GM10266 (cell line): ENCODE data around the gene SIRT3.
A peak's percentile ranks its signal among the peaks of the same experiment; 100 is the strongest.

Experiments
- DNase-seq: peaks from one replicate; pipeline ENCODE4 v3.0.0; 2012; ENCODE audit errors: extremely low spot score
- CTCF ChIP-seq: IDR thresholded peaks from 2 replicates; pipeline ENCODE4 v1.5.1; 2012; ENCODE audit warnings: mild to moderate bottlenecking, low read depth; ENCODE audit not compliant: control insufficient read depth, insufficient read depth; ENCODE audit errors: missing control alignments

SIRT3 gene

GRCh38 chr11:236774-237767, 929 bp upstream of the SIRT3 start, which contains the start of gene PSMD13:
TSS of gene PSMD13 (plus strand) at chr11:236976. CDS start at chr11:237050, 74 bp downstream.
- no peak for TF ChIP-seq CTCF
- peak; percentile 95 for DNase-seq

- TF ChIP-seq CTCF = no peak
- peak; percentile 58 for DNase-seq
These were observed 539 bp downstream of the SIRT3 start for GRCh38 chr11:235609-235996.

GRCh38 chr11:235180-235579, 962 bp downstream of the SIRT3 start:
- no peak for TF ChIP-seq CTCF
- DNase-seq = no peak

- no peak for TF ChIP-seq CTCF
- no peak for DNase-seq
These were observed 3.2 kb downstream of the SIRT3 start for GRCh38 chr11:232783-233565.

GRCh38 chr11:230431-230830, 5.7 kb downstream of the SIRT3 start:
- no peak for DNase-seq
- TF ChIP-seq CTCF = no peak

GRCh38 chr11:227824-228379, 8.2 kb downstream of the SIRT3 start:
- no peak for TF ChIP-seq CTCF
- DNase-seq = no peak
